Stimulated activated CD8-positive, alpha-beta memory T cell treated with anti-CD3 and anti-CD28 coated beads, Interleukin-12 subunit alpha, Interleukin-12 subunit beta, amount 100 ng/mL, for 24 hours (primary cell): ENCODE results near the gene CRBN.
A peak's percentile ranks its signal among the peaks of the same experiment; 100 is the strongest.

ENCODE experiments used
- DNase-seq: peaks from one replicate; pipeline ENCODE4 v3.0.0-alpha.2; 2020; ENCODE audit errors: extremely low read depth

Gene CRBN

DNA sequence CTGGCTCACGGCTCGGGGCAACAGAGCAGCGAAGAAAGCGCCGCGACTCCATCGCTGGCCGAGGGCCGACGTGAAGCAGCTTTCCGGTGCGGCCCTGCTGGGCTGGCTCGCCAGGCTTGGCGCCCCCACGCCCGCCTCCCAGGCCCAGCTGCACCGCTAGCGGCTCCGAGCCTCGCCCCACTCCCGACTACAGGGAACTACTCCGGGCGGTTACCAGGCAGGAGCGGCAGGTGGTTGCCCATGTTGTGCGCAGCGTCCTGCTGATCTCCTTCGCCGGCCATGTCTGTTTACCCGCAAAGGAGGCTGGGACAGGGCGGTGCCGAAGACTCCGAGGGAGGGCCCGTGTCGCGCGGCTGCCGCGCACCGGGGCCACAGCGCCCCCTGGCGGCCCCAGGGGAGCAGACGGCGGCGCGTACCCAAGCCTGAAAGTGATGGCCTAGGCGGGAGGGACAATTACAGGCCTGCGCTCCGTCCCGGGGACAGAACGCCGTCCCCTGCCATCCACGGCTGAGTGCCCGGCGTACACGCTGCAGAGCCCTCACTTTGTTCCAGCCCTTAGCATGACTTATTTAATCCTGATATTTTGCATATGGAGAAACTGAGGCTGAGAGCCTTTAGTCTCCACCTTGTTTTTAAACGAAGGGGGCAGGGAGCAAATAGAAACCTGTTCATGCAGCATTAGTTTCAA, at the start of gene CRBN:
CRBN (minus strand) TSS at position 285 of the 688 bp plus-strand sequence; CDS start at position 281, 4 bp downstream.
- peak; percentile 66 for DNase-seq

DNA sequence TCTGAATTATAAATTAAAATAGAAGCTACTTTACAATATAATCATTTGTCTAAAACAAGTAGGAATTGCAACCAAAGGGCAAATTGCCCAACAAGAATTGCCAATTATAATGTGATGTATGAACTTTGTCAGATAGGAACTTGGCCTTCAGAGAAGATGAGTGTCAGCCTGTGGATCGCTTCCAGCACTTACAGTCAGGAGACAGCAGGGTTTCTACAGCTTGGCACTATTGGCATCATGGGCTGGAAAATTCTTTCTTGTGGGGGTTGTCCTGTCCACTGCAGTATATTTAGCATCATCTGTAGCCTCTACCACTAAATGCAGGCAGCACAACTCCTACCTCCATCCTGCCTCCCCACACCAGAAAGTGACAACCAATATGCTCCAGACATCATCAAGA, 48.1 kb upstream of the CRBN start:
- no peak for DNase-seq

DNA sequence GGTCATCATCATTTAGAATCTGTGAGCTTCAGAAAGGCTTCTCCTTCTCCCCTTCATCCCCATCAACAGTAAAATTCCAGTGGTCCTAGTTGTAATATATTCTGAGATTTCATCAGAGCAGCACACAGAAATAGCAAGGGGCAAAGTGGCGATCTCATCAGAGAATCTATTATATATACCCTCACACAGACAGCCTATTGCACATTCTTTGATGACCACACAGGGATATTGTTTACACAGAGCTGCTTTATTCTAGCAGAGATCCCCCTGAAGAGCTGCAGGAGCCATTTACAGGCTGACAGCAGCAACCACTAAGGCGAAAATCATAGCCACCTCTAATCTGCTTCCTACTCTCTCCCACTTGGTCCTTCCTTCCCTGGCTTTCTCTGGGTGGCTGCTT, 42.0 kb upstream of the CRBN start:
- DNase-seq = no peak

DNA sequence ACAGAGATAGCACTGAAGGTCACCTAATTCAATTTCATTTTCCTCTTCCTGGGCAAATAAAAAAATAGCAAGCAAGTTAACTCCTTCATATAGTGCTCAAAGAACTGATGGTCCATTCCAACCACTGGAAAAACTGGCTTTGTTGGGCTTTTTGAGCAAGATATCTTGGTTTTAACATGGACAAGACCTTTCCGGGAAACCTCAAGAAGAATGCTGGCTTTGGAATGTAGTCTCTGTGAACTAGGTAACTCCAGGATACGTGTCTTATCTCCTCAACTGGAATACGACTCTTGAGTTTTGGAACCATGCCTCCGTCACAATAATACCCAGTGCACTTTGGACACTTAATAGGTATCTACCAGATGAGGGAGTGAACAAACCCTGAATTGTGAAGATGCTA, 36.9 kb upstream of the CRBN start:
- no peak for DNase-seq

DNA sequence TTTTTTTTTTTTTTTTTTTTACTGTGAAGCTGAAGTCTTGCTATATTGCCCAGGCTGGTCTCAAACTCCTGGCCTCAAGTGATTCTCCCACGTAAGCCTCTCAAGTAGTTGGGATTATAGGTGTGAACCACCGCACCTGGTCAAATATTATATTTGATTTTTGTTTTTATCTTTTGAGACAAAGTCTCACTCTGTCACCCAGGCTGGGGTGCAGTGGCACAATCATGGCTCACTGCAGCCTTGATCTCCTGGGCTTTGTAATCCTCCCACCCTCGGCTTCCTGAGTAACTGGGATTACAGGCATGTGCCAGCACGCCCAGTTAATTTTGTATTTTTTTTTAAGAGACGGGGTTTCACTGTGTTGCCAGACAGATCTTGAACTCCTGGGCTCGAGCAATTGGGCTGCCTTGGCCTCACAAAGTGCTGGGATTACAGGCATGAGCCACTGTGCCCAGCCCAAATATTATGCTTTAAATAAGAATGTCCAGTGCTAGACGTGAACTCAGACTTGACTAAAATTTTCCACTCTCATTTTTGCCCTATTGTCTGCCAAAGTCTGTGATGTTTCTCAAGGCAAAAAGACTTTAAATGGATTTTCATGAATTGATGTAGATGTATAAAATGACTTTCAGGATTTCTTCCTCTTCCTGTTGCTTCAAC, 33.4 kb upstream of the CRBN start:
- no peak for DNase-seq

DNA sequence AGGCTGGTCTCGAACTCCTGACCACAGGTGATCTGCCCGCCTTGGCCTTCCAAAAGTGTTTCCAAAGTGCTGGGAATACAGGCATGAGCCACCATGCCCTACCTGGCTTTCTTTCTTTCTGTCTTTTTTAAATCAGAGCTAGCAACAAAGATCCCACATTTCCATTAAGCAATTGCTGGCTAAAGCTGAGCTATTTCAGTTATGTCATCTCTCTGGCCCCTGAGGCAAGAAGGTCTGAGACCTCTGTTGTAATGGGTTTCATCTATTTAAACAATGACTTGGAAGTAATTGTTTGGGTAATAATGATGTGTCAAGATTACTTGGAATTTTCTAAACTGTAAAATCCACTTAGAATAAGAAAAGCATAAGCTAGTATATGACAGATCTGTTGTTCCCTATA, 30.2 kb upstream of the CRBN start:
- no peak for DNase-seq

DNA sequence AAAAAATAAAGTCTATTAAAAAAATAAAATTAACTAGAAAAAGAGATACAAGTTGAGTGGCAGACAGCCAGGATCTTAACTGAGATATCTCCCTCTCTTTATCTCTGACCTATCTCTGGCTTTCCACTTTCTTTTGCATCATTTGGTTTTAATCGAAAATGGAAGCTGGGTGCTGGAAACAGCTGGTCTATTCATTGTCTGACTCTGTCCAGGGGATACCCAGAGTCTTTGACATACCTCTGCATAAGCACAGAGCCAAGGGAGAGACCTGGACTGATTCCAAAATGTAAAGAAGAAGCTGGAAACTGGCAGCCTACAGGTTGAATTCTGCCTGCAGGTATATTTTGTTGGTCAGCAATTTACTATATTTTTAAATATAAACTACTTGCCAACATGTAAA, 29.6 kb upstream of the CRBN start:
- no peak for DNase-seq

DNA sequence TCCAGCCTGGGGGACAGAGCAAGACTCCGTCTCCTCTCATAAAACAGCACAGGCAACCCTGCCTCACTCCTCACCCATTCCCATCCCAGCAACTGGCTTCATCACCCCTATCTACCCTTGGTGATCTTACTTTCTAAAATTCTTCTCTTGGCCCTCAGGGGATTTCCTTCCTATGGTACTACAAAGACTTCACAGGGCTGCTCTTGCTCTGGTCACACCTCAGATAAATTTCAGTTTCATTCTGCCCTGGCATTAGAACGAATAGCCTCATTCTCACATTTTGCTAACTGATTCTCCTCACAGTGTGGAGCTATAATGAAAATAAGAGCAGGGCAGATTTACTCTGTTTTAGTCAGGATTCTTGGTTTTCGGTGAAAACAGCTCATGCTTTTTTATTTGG, 22.1 kb upstream of the CRBN start:
- no peak for DNase-seq

DNA sequence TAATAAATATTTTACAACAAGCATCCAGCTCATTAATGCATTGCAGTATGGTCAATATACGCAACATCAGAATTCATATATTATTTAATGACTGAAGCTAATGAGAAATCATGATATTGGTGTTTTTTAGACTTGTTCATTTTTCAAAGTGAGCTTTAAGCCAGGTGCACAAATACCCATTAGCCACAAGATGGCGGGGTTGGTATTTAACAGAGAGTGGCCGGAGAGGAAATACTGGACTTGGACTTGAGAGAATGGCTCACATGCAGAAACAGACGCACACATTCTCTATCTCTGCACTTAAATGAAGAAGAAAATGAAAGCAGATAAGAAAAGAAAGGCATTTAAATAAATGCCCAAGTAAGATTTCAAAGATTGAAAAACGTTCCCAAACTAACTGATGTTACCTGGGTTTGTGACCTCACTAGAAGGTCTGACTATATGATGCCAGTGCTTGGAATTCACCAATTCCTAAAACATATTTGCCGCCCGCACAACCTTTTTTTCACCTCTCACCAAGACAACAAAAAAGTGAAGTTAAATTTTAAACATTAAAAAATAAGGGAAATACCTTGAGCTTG, 21.2 kb upstream of the CRBN start:
- no peak for DNase-seq

DNA sequence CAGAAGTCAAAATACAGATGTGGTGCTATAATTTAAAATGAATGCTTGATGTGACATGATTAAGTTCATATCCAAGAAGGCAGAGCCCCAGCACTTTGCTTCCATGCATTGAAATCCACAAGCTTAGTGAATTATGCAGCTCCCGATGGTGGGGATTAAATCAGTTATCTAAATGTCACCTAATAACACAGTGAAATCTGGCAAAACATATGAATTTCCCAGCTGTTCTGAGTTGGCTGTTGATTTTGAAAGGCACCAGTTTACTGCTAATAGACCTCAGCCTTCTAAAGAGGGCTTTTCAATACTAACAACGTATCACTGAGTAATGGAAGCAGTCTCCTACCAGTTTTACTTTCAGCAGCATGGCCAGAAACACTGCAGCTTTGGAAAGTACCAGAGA, 19.8 kb upstream of the CRBN start:
- DNase-seq = no peak

DNA sequence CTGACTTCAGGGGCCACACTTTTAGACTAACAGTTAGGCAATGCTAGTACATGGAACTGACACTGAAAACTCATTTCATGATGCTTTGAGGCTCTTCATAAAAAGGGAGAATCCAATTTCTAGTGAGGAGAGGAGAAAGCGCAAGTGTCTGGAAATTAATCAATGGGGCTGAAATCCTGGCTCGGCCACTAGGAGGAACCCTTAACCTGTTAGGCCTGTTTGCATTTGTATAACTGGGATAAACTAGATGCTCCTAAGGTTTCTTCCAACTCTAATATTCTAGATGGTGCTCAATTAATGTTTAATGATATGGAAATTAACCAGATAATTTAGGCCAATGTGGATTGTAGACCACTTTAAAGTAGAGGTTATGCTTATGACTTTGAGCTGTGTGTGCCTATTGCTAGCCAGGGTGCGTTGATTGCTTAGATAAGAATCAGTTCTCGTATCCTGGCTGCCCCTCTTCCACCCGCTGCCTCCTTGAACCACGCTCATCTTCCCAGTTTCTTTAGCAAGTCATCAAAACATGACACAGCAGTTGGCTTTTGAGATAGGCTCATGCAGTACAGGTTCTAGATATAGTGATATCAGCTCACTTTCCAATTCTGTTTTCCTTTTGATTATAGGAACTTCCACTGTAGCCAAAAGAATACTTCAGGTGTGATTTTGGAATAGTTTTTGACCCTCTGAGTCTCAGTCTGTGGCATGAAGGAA, 16.8 kb upstream of the CRBN start:
- no peak for DNase-seq

DNA sequence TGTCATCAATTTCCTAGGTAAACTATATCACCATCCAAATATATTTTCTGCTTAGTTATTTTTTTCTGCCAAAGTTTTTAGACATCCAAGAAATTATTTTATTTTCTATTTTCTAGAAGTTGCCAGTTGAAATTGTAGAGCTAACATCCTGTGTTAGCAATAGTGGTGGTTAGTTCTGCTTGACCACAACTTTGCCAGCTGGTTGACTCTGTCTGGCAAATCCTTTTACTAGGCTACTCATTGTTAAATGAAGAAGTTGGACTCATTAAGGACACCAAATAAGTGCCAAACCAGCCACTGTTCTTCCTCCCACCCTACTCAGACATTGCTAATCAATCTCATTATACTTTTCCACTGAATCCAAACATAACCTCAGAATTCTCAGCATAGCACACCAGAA, 15.4 kb upstream of the CRBN start:
- no peak for DNase-seq

DNA sequence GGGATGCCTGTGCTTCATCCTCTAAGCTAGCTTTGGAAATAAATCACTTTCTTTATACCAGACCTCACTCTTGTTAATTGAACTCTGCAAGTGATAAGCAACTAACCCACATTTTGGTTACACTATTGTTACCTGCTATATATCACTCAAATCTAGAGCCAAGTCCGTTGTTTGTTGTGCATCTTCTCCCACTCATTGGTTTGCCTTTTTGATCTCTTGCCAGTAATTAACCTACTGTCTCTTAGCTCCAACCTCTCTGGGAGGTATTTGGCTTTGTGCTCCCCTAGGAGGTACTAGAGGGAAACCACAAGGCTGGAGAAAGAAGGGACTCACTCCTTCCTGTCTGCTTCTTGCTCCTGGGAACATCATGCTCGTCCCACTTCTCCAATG, 12.8 kb upstream of the CRBN start:
- no peak for DNase-seq

DNA sequence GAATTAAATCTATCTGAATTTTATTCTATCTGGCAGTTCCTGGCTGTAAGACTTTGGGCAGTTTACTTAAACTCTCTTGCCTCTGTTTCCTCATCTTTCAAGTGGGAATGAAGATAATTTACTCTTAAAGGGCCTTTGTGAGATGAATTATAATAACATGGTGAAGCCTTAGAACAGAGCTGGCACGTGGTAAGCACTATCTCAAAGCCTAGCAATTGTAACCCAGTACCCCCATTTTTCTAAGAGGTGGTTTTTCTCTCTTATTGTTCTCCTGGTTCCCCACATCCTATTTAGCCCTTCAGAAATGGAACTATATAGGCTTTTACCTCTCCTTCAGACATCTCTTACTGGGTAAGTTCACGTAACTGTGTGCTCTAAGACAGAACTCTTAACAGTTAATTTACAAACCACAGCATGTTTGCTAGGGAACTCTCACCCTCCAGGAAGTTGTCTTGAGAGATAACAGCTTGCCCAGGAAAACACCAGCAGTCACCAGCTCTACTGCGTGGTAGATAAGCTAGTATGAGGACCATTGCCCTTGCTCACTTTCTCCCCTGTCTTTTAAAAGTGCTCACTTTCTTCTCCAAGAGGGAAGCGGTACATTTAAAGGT, 12.3 kb upstream of the CRBN start:
- DNase-seq = no peak

DNA sequence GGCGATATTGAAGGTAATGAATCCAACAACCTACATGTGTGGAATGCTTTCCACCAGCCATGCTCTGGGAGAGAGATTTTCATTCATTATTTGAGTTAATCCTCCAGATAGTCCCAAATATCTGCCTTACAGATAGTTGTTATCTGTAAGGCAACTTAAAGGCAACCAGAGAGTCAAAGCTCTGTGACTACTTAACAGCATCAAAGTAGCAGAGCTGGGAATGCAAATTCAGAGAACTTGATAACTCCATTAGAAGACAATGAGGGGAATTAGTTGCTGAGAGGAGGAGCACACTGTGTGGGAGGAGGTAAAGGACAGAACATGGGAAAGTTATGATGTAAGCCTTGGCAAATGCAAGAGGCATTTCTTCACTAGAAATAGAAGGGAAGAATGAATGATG, 10.5 kb upstream of the CRBN start:
- DNase-seq = no peak

DNA sequence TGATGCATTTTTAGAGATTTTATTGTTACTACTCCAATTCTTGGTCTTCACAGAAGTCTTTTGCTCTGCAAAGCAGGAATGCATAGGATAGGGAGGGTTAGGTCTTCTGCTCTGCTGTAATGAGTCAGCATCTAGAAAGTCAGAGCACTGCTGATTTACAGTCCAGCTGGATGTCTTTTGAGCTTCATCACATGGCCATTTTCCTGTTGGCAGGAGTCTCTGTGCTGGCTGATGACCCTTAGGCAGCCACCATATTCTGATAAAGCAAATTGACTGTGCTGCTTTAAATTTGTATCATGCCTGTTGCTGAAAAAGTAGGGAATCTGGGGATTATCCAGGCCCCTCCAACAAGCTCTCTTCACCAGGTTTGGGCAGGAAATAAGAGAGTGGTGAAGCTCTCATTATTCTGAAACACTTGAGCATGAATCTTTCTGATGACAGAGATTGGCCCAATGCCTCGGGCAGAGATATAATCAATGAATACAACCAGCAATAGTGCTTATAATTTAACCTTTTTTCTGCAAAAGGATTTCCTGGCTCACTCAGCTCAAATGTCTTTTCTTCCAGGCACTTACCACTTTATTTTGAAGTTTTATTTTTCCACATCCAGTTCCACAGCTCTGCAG, 9.7 kb upstream of the CRBN start:
- no peak for DNase-seq

DNA sequence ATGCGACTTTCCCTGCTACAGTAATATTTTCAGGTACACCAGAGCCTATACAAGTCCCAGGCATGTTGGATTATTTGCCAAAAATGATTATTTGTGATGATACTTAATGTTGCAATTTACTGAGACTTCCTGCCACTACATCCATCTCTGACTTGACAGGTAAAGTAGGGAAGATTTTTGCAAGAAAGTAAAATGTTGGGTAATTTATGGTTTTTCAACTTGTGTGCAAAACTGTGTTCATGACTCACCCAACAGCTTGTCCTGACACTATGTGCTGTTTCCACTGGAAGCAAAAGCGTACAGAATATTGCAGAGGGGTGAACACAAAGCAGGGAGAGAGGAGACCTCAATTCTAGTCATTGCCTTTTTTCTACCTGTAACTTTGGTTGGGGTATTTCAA, 5.4 kb upstream of the CRBN start:
- DNase-seq = no peak

DNA sequence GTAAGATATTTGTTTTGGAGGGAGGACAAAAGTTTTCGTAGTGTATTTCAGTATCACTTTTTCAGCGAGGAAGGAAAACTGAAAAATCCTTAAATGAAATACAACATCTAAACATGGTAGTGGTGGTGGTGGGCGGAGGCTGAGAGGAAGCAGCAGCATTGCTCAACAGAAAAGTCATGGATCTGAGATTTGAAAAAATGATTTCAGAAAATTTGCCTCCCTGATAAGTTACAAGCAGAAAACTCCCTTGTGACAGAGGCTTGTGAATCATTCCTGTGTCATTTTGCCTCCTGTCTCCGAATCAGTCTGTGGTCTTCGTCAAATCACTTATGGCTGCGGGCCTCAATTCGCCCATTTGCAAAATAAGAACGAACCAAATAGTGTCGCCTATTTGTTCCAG, 965 bp upstream of the CRBN start:
- no peak for DNase-seq

DNA sequence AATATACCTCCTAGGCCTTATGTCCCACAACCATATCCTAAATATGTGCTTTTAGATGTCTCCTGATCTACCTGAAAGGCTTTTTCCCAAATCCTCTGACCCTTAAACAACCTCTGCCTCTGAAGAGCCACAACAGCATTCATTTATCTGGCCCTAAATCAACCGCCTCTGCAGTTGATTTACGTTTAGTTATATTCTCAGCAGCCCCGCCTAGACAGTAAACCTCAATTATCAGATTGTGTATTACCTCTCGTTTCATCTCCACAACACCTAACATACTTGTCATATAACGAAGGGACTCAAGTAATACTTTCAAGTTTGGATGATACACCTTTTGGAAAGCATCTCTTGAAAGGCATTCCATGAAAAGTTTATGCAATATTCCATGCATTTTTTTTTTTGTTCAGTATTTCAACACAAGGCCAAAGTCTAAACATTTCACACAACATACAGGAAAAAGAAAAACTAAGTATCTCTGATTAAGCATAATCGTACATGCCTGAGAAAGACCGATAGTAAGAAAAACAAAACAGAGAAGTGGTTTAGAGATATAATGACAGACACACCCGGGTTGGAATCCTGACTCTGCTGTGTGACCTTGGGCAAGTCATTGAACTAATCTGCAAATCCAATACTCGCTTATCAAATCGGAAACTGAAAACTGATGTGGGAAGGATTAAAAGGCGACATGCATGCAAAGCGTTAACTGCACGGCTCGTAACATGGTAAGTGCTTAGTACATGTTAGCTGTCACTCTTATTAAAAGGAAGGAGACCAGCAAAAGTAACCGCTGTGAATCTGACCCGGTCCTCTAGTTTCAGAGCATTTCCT, 778 bp downstream of the CRBN start:
- no peak for DNase-seq

DNA sequence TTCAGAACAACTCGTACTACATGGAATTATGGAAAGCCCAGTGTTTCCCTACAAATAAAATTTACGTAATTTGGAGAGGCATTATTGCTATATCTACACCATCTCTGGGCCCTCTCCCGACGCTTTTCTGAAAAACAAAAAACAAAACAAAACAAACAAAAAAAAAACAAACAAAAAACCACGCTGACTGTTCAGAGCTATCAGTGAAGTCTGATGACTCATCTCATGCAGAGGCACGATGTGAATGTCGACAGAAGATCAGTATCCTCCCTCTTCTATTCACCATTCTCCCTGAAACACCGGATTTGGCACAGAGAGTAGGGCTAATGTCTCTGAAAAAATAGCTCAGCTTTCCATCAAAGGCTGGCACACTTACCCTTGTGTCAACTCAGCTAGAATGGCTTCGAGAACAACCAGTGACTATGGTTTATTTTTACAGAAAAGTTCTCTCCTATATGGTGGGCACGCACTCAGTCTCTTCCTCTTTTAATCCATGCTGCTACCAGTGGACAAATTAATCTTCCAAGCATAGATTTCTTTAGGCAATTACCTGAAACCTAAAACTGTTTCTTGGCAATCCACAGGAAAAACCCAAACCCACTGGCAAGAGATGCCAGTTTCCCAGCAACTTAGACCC, 1.5 kb downstream of the CRBN start:
- DNase-seq = no peak

DNA sequence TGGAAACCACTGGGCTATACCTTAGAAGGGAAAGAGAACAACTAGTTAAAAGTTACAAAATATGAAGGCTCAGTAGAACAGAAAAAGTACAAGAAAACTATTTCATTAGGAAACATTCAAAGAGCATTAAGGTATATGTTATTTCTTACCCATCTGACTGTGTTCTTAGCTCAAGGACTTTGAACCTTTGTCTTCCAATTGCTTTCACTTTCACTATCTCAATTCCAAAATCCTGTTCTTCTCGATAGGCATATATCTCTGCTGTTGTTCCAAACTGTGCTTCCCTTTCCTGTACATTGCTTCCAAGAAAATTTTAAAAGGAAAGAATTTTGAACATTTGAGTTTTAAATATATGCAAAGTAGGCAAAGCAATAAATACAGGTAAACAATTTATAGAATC, 6.9 kb downstream of the CRBN start:
- no peak for DNase-seq
